Measurements from ENCODE around the gene MTMR10.

Gene MTMR10

DNA sequence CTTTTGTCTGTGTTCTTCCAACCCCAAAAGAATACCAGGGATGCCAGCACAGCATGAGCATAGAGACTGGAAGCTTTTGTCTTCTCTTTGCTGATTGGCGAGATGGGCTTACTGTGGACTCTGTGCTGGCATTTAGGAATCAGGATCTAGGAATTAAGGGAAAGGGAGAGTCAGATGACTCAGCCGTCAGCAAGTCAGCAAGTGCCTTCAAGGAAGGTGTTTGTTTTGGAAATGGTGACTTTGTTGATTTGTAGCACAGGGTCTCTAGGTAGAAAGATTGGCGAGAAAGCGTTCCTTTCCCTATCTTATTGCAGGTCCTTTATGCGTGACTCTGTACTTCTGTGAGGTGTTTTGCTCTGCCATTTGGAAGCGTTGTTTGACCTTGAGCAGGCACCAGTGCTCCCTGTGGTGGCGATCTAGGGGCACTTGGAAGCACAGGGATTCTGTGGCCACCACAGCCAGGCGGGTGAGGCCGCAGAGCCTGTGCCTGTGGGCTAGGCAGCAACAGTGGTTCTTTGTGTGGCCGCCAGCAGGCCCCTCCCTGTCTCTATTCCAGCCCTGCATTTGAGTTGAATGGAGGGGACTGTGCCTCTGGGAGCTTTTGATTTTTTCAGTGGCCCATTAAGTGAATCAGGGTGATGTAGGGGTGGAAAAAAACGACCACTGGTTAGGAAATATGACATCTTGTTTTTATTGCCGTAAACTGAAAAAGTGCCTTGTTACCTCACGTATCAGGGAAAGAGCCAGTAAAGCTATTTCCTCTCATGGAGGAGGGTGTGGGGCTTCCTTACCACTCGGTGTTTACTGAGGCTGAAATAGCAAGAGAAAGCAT lies 68.7 kb downstream of the MTMR10 start:
- no peaks in the 10 kb centered on the region for H3K27me3 ChIP-seq (ENCODE audit: control insufficient read depth, insufficient read depth, low read length)
- H3K4me3 ChIP-seq (ENCODE audit: low read length) = no peak overlapping the region
- H3K9ac ChIP-seq (ENCODE audit: low read length) = no peak overlapping the region
- peaks cover 44% of the 10 kb centered on the region for H3K36me3 ChIP-seq (ENCODE audit: control insufficient read depth, insufficient read depth, low read length)
- H3K27ac ChIP-seq (ENCODE audit: low read depth, low read length) = peak overlapping the region; percentile 12
- no peaks in the 10 kb centered on the region for H3K4me1 ChIP-seq (ENCODE audit: control insufficient read depth, insufficient read depth, low read length)

DNA sequence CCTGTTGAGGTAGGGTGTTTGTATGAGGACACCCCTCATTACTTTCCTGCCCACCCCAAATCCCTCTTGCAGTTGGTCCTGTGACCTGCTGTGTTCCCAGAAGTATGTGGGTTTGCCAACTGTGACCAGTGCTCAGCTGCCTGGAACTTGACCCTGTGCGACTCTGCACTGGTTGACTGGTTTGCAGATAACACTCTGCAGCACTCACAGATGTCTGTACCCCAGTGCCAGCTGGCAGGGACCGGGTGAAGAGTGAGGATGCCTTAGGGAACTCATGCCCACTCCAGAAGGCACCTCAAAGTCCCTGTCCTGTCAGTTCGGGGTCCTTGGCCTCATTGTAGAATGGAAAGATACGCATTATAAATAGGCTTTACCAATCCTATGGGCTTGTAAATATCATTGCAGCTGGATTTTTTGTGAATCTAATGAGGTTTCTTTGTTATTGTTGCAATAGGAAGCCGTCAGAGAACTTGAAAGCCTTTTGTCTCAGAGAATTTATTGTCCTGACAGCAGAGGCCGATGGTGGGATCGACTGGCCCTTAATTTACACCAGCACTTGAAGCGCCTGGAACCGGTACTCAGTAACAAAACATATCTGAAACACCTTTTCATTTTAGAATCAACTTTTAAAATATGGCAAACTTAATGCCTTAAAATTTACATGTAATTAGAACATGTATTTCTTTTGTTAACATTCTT lies 69.5 kb downstream of the MTMR10 start:
- H3K9ac ChIP-seq (ENCODE audit: low read length) = no peak overlapping the region
- no peak overlapping the region for H3K4me3 ChIP-seq (ENCODE audit: low read length)
- no peaks in the 10 kb centered on the region for H3K27me3 ChIP-seq (ENCODE audit: control insufficient read depth, insufficient read depth, low read length)
- no peak overlapping the region for H3K27ac ChIP-seq (ENCODE audit: low read depth, low read length)
- H3K36me3 ChIP-seq (ENCODE audit: control insufficient read depth, insufficient read depth, low read length) = peaks cover 41% of the 10 kb centered on the region
- H3K4me1 ChIP-seq (ENCODE audit: control insufficient read depth, insufficient read depth, low read length) = no peaks in the 10 kb centered on the region

DNA sequence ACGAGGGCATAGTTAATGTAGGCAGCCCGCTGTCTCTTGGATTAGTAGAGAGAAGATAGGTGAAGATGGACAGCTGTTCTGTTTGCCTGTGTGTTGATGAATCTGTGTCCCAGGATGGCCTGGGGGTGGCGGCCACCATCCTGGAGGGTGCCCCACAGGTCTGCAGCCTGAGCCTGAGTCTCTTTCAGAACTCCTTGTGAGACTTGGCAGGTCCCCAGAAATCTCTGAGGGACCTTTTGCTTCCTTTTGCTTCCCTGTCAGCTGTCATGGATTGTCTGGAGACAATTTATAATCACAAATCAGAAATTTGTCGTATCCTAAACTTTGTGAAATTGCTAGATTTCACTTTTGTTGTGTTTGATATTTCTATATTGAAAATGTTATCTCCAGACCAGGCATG lies 70.3 kb downstream of the MTMR10 start:
- H3K4me3 ChIP-seq (ENCODE audit: low read length) = no peak overlapping the region
- peaks cover 37% of the 10 kb centered on the region for H3K36me3 ChIP-seq (ENCODE audit: control insufficient read depth, insufficient read depth, low read length)
- H3K9ac ChIP-seq (ENCODE audit: low read length) = no peak overlapping the region
- no peaks in the 10 kb centered on the region for H3K27me3 ChIP-seq (ENCODE audit: control insufficient read depth, insufficient read depth, low read length)
- no peaks in the 10 kb centered on the region for H3K4me1 ChIP-seq (ENCODE audit: control insufficient read depth, insufficient read depth, low read length)
- no peak overlapping the region for H3K27ac ChIP-seq (ENCODE audit: low read depth, low read length)

DNA sequence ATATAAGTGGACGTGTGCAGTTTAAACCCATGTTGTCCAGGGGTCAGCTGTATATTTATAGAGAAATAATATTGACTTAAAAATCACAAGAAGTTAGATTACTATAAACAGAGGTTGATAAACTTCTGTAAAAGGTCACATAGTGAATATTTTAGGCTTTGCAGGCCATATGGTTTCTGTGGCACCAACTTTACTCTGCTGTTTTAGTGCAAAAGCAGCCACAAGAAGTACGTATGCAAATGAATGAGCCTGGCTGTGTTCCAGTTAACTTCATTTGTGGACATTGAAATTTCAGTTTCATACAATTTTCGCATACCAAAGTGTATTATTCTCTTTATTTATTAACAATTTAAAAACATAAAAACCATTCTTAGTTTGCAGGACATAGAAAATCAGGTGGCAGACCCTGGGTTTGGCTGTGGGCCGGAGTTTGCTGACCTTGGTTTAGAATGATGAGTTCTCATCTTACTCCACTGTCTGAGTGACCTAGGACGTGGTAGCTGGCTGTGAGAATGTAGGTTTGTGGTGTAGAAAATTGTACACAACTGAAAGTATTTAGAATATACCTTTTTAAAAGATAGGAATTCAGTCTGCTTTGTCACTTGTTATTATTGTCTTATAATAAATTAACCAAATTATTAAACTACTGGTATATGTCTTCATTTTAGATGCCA lies 71.4 kb downstream of the MTMR10 start:
- H3K27ac ChIP-seq (ENCODE audit: low read depth, low read length) = no peak overlapping the region

DNA sequence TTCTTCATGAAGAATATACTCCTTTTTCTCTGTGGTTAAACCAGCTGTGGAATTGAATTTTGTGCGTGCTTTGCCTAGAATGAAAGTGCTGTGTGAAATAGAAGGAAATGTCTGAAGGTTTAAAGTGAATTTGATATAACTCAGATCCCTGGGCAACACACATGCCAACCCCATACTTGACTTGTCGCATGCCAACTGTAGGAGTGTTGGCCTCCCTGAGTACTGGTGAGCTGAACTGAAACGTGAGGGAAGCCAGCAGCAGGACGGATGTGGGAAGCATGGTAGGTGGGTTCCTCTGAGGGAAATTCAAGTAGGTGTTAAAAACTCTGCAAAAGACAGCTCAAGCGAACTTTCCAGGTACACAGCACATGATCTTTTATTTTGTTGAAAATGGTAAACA lies 73.1 kb downstream of the MTMR10 start:
- Histone ChIP-seq H3K4me3 (ENCODE audit: low read length) (no peak overlapping the region), H3K36me3 (ENCODE audit: control insufficient read depth, insufficient read depth, low read length) (peaks cover 24% of the 10 kb centered on the region), H3K27ac (ENCODE audit: low read depth, low read length) (no peak overlapping the region), H3K9ac (ENCODE audit: low read length) (no peak overlapping the region), H3K4me1 (ENCODE audit: control insufficient read depth, insufficient read depth, low read length) (no peaks in the 10 kb centered on the region), H3K27me3 (ENCODE audit: control insufficient read depth, insufficient read depth, low read length) (no peaks in the 10 kb centered on the region)

More for the DNA sequence above, 71.4 kb downstream of the MTMR10 start:
- H3K36me3 ChIP-seq (ENCODE audit: control insufficient read depth, insufficient read depth, low read length) = peaks cover 29% of the 10 kb centered on the region
- no peaks in the 10 kb centered on the region for H3K27me3 ChIP-seq (ENCODE audit: control insufficient read depth, insufficient read depth, low read length)
- no peak overlapping the region for H3K9ac ChIP-seq (ENCODE audit: low read length)
- H3K4me3 ChIP-seq (ENCODE audit: low read length) = no peak overlapping the region
- H3K4me1 ChIP-seq (ENCODE audit: control insufficient read depth, insufficient read depth, low read length) = no peaks in the 10 kb centered on the region

DNA sequence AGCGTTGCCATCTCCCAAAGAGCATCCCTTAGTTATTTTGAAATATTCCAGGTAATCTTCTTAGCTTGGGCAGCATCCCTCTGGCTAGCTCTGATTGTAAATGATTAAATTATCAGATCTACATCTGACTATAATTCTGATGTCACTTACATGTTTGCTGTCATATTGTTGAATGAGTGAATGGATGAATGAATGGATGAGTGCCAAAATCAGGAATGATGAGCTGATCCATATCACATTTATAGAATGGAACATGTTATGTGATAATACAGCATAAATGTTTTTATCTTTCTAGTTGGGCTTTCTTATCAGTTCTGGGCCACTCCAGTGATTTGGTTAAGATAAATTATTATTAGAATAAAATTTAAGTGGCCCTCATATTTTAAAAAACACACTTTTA lies 73.8 kb downstream of the MTMR10 start:
- H3K4me3 ChIP-seq (ENCODE audit: low read length) = no peak overlapping the region
- H3K27ac ChIP-seq (ENCODE audit: low read depth, low read length) = no peak overlapping the region
- H3K9ac ChIP-seq (ENCODE audit: low read length) = no peak overlapping the region
- no peaks in the 10 kb centered on the region for H3K4me1 ChIP-seq (ENCODE audit: control insufficient read depth, insufficient read depth, low read length)
- no peaks in the 10 kb centered on the region for H3K27me3 ChIP-seq (ENCODE audit: control insufficient read depth, insufficient read depth, low read length)
- peaks cover 17% of the 10 kb centered on the region for H3K36me3 ChIP-seq (ENCODE audit: control insufficient read depth, insufficient read depth, low read length)

DNA sequence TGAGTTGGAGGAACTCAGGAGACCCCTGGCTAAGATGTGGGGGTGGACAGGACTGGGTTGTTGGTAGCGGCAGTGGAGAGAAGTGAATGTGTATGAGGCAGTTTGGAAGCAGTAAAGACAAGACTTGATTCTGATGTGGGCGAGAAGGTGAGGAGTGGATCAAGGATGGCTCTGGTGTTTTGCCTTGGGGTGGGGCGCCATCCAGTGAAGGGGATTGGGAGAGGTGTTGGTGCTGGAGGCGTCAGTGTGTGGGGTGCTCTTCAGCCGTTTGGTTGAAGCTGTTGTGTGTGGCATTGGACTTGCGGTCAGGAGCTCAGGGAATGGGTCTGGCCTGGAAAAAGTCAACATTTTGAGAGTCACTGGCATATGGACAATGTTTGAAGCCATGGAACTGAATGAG lies 74.4 kb downstream of the MTMR10 start:
- Histone ChIP-seq H3K27me3 (ENCODE audit: control insufficient read depth, insufficient read depth, low read length) (no peaks in the 10 kb centered on the region), H3K4me3 (ENCODE audit: low read length) (no peak overlapping the region), H3K4me1 (ENCODE audit: control insufficient read depth, insufficient read depth, low read length) (no peaks in the 10 kb centered on the region), H3K27ac (ENCODE audit: low read depth, low read length) (no peak overlapping the region), H3K9ac (ENCODE audit: low read length) (no peak overlapping the region), H3K36me3 (ENCODE audit: control insufficient read depth, insufficient read depth, low read length) (peaks cover 19% of the 10 kb centered on the region)

DNA sequence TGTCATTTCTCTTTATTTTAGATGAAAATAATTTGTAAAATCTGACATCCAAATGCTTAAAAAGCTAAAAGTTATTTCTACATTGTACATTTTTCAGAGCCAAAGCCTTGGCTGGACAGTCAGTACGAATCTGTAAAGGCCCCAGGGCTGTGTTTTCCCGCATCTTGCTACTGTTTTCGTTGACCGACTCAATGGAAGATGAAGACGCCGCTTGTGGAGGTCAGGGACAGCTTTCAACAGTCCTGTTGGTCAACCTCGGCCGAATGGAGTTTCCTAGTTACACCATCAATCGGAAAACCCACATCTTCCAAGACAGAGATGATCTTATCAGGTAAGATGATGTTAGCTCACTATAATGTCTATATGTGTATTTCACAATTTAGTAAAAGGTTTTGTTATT lies 77.7 kb downstream of the MTMR10 start:
- Histone ChIP-seq H3K36me3 (ENCODE audit: control insufficient read depth, insufficient read depth, low read length) (peaks cover 16% of the 10 kb centered on the region), H3K4me3 (ENCODE audit: low read length) (no peak overlapping the region), H3K4me1 (ENCODE audit: control insufficient read depth, insufficient read depth, low read length) (no peaks in the 10 kb centered on the region), H3K27me3 (ENCODE audit: control insufficient read depth, insufficient read depth, low read length) (no peaks in the 10 kb centered on the region), H3K9ac (ENCODE audit: low read length) (no peak overlapping the region), H3K27ac (ENCODE audit: low read depth, low read length) (no peak overlapping the region)

DNA sequence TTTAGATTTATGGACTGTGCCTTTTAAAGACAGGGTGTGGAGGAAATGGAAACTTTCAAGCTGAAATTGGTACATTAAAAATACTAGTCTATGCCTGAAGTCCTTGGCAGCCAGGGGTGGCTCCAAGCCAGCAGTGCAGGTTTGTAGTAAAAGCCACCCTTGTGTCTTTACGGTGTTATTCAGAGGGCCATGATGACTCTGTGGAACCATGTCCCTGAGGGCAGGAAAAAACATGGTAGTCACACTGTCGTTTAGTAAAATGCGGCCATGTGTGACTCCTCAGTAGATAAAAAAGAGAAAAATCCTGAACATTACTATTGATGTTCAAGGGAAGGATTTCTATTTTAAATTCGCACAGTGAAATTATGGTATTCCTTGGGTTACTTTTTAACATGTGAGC lies 85.1 kb downstream of the MTMR10 start:
- no peaks in the 10 kb centered on the region for H3K4me1 ChIP-seq (ENCODE audit: control insufficient read depth, insufficient read depth, low read length)
- H3K27ac ChIP-seq (ENCODE audit: low read depth, low read length) = no peak overlapping the region
- no peaks in the 10 kb centered on the region for H3K36me3 ChIP-seq (ENCODE audit: control insufficient read depth, insufficient read depth, low read length)
- no peak overlapping the region for H3K4me3 ChIP-seq (ENCODE audit: low read length)
- no peaks in the 10 kb centered on the region for H3K27me3 ChIP-seq (ENCODE audit: control insufficient read depth, insufficient read depth, low read length)
- no peak overlapping the region for H3K9ac ChIP-seq (ENCODE audit: low read length)

DNA sequence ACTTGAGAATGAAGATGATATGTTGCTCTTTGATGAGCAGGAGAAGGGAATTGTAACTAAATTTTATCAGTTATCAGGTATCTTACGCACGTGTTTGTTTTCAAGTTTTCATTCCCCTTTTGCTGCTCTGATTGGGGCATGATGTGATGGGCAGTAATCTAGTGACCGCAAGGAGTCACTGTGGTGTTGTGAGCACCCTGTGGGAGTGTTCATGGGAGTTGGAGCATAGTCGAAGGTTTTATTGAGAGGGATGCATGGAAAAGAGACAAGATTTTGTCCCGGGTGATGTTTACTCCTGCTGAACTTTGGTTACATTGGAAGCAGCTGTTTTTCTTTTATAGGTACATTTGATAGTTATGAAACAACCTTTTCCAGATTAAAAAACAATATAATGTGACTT lies 85.6 kb downstream of the MTMR10 start:
- no peak overlapping the region for H3K27ac ChIP-seq (ENCODE audit: low read depth, low read length)
- no peaks in the 10 kb centered on the region for H3K4me1 ChIP-seq (ENCODE audit: control insufficient read depth, insufficient read depth, low read length)
- no peaks in the 10 kb centered on the region for H3K27me3 ChIP-seq (ENCODE audit: control insufficient read depth, insufficient read depth, low read length)
- no peak overlapping the region for H3K4me3 ChIP-seq (ENCODE audit: low read length)
- no peaks in the 10 kb centered on the region for H3K36me3 ChIP-seq (ENCODE audit: control insufficient read depth, insufficient read depth, low read length)
- H3K9ac ChIP-seq (ENCODE audit: low read length) = no peak overlapping the region

DNA sequence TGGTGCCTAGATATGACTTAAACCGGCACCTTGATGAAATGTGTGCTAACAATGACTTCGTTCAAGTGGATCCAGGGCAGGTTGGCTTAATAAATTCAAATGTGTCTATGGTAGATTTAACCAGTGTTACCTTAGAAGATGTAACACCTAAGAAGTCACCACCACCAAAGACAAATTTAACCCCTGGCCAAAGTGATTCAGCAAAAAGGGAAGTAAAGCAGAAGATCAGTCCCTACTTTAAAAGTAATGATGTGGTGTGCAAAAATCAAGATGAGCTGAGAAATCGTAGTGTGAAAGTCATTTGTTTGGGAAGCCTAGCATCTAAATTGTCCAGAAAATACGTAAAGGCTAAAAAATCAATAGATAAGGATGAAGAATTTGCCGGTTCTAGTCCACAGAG lies 86.6 kb downstream of the MTMR10 start:
- Histone ChIP-seq H3K4me3 (ENCODE audit: low read length) (no peak overlapping the region), H3K9ac (ENCODE audit: low read length) (no peak overlapping the region), H3K27me3 (ENCODE audit: control insufficient read depth, insufficient read depth, low read length) (no peaks in the 10 kb centered on the region), H3K4me1 (ENCODE audit: control insufficient read depth, insufficient read depth, low read length) (no peaks in the 10 kb centered on the region), H3K36me3 (ENCODE audit: control insufficient read depth, insufficient read depth, low read length) (no peaks in the 10 kb centered on the region), H3K27ac (ENCODE audit: low read depth, low read length) (no peak overlapping the region)

DNA sequence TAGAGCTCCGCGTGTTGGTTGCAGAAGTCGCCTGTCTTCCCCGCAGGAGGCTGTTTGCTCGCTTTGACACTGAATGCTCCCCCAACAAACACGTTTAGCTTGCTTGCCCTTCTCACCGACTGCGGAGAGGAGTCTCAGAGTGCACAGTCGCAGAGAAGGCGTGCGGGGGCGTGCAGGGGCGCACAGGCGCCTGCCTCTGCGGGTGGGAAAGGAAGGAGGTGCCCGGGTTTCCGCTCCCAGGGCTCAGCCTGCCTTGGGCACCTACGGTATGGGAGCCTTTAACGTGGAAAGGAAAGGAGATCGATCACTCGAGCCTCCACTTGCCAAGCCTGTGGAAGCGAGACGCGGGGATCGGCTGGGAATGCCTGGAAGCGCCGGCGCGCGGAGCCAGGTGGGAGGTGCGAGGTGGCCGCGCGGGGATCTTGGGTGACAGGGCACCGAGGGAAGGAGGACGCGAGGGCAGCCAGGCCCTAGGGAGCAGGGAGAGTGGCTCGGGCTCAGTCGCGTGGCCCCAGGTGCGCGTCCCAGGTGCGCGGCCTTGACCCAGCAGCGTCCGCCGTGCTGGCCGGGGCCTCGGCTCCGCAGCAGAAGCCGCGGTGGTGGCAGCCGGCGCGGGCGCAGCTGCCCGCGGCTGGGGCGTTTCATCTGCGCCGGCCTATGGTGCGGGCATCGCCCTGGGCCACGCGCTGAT lies 87.8 kb downstream of the MTMR10 start, which contains the start of gene FAN1:
FAN1 (plus strand) TSS at position 419 of the 691 bp plus-strand sequence. CDS start 749 bp downstream, outside the sequence.
- Histone ChIP-seq H3K27ac (ENCODE audit: low read depth, low read length) (peak within 1 kb of the TSS; percentile 74), H3K4me1 (ENCODE audit: control insufficient read depth, insufficient read depth, low read length) (no peaks in the 10 kb centered on the region), H3K4me3 (ENCODE audit: low read length) (peak within 1 kb of the TSS; percentile 98), H3K9ac (ENCODE audit: low read length) (peak within 1 kb of the TSS; percentile 38), H3K27me3 (ENCODE audit: control insufficient read depth, insufficient read depth, low read length) (no peaks in the 10 kb centered on the region), H3K36me3 (ENCODE audit: control insufficient read depth, insufficient read depth, low read length) (no peaks in the 10 kb centered on the region)

Measured in rectal smooth muscle tissue (tissue), 1 donor.